Measurements from ENCODE around the gene HIGD1A.

GRCh38 chr3:42853739-42854302 is 49.5 kb upstream of the HIGD1A start:
- TF ChIP-seq CTCF (IDR thresholded peaks at IDR 0.05) (no peak), POLR2A (IDR thresholded peaks at IDR 0.05) (no peak)

All from esophagus squamous epithelium (tissue), 4 donors.